ENCODE data around the gene SCAP. TPM values are rescaled to one million over a fixed set of nuclear protein-coding genes. Genes with fewer than 3 reads are reported as not detected.

The SCAP gene
- total RNA-seq, 1 experiment from 2014 or later, result 67.6 TPM

- no peak for TF ChIP-seq YY1 (IDR thresholded peaks at IDR 0.05; ENCODE audit: extremely low read depth, insufficient replicate concordance, low read depth, low read length)
- TF ChIP-seq CBX3 (IDR thresholded peaks at IDR 0.05; ENCODE audit: low read depth), result no peak
- TF ChIP-seq, protein P1, sequence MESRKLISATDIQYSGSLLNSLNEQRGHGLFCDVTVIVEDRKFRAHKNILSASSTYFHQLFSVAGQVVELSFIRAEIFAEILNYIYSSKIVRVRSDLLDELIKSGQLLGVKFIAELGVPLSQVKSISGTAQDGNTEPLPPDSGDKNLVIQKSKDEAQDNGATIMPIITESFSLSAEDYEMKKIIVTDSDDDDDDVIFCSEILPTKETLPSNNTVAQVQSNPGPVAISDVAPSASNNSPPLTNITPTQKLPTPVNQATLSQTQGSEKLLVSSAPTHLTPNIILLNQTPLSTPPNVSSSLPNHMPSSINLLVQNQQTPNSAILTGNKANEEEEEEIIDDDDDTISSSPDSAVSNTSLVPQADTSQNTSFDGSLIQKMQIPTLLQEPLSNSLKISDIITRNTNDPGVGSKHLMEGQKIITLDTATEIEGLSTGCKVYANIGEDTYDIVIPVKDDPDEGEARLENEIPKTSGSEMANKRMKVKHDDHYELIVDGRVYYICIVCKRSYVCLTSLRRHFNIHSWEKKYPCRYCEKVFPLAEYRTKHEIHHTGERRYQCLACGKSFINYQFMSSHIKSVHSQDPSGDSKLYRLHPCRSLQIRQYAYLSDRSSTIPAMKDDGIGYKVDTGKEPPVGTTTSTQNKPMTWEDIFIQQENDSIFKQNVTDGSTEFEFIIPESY (IDR thresholded peaks at IDR 0.05; ENCODE audit: extremely low read depth, insufficient replicate concordance, low read length), result no peak
- no peak for TF ChIP-seq JUND (IDR thresholded peaks at IDR 0.05)
- TF ChIP-seq RAD21 (IDR thresholded peaks at IDR 0.05; ENCODE audit: low read depth), result no peak
- TF ChIP-seq, protein P2, sequence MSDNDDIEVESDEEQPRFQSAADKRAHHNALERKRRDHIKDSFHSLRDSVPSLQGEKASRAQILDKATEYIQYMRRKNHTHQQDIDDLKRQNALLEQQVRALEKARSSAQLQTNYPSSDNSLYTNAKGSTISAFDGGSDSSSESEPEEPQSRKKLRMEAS (IDR thresholded peaks at IDR 0.05), result no peak
- TF ChIP-seq ZFX (IDR thresholded peaks at IDR 0.05), result no peak
- TF ChIP-seq POLR2A (IDR thresholded peaks at IDR 0.05; ENCODE audit: borderline replicate concordance, extremely low read depth, insufficient read depth, insufficient read length), result no peak
- no peak for TF ChIP-seq EZH2phosphoT487 (IDR thresholded peaks at IDR 0.05; ENCODE audit: borderline replicate concordance)
- TF ChIP-seq EZH2 (IDR thresholded peaks at IDR 0.05), result no peak
- TF ChIP-seq REST (IDR thresholded peaks at IDR 0.05; ENCODE audit: low read depth), result no peak
- TF ChIP-seq, protein P3, sequence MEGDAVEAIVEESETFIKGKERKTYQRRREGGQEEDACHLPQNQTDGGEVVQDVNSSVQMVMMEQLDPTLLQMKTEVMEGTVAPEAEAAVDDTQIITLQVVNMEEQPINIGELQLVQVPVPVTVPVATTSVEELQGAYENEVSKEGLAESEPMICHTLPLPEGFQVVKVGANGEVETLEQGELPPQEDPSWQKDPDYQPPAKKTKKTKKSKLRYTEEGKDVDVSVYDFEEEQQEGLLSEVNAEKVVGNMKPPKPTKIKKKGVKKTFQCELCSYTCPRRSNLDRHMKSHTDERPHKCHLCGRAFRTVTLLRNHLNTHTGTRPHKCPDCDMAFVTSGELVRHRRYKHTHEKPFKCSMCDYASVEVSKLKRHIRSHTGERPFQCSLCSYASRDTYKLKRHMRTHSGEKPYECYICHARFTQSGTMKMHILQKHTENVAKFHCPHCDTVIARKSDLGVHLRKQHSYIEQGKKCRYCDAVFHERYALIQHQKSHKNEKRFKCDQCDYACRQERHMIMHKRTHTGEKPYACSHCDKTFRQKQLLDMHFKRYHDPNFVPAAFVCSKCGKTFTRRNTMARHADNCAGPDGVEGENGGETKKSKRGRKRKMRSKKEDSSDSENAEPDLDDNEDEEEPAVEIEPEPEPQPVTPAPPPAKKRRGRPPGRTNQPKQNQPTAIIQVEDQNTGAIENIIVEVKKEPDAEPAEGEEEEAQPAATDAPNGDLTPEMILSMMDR (IDR thresholded peaks at IDR 0.05 in 2 of 3, conservative IDR thresholded peaks at IDR 0.05 in 1 of 3; ENCODE audit: borderline replicate concordance in 1 of 3, insufficient read depth in 1 of 3, low read depth in 2 of 3, low read length in 2 of 3), result no peak
- no peak for TF ChIP-seq FOSL1 (IDR thresholded peaks at IDR 0.05; ENCODE audit: low read depth)
- no peak for TF ChIP-seq EGR1 (IDR thresholded peaks at IDR 0.05; ENCODE audit: low read depth)
- Histone ChIP-seq H3K79me2 (ENCODE audit: insufficient read depth, low read length) (peaks cover 16% of the 10 kb centered on the region; the same call in 1 of the 2 replicates), H3K4me3 (replicated peaks in 1 of 2; ENCODE audit: low read depth in 1 of 2, low read length in 2 of 2) (no peak overlapping the region), H3K9me2 (ENCODE audit: insufficient read depth) (no peaks in the 10 kb centered on the region), H3K27ac (ENCODE audit: low read depth, low read length) (no peak overlapping the region), H3K27me3 (ENCODE audit: insufficient read depth, low read length) (no peaks in the 10 kb centered on the region), H4K20me1 (ENCODE audit: insufficient read depth) (peaks cover 5% of the 10 kb centered on the region; the same call in 1 of the 2 replicates), H3K4me1 (ENCODE audit: control insufficient read depth in 1 of 2, insufficient read depth in 2 of 2, low read length in 2 of 2) (peaks cover 7 to 8% of the 10 kb centered on the region in 2 experiments; a peak in 2 of 4 replicates), H3K36me3 (ENCODE audit: control insufficient read depth in 1 of 2, insufficient read depth in 2 of 2, low read length in 2 of 2) (peaks cover 7 to 17% of the 10 kb centered on the region in 2 experiments; a peak in 3 of 4 replicates), H3K4me2 (ENCODE audit: low read length) (no peak overlapping the region), H3K9ac (ENCODE audit: low read length) (no peak overlapping the region), H3K9me3 (ENCODE audit: control insufficient read depth in 1 of 2, insufficient read depth in 1 of 2, low read depth in 1 of 2, low read length in 2 of 2) (no peaks in the 10 kb centered on the region), H2AFZ (ENCODE audit: low read depth, low read length, poor library complexity, severe bottlenecking) (no peak overlapping the region)
- intact Hi-C loops (cut with micrococcal nuclease), result no loop called here
- ChIA-PET RAD21 (ENCODE audit: low non-redundant PET in 1 of 2, low total read pairs in 2 of 2, uncharacterized antibody in 2 of 2, unreplicated experiment in 2 of 2) (interaction anchor here in 1 of 2 experiments (0.6 kb wide), 1 partner anchor 117 kb away, joined by 3 read pairs; no protein-coding TSS in a partner anchor), POLR2A (no interaction called here), CTCF (interaction anchor here (2.2 kb wide), 1 partner anchor 14 kb away, joined by 8 read pairs; no protein-coding TSS in a partner anchor)
- no peak for DNase-seq (ENCODE audit: low read depth, low spot score)
- BruUV-seq (replicated peaks), result no TSS peak
- ATAC-seq, result no peak
These were observed 40.9 kb downstream of the SCAP start for GRCh38 chr3:47434849-47435248.

Measured in HCT116 (cell line).